ENCODE data around the gene HOXD11. TPM values are rescaled to one million over a fixed set of nuclear protein-coding genes. Genes with fewer than 3 reads are reported as not detected.
A peak's percentile ranks its signal among the peaks of the same experiment; 100 is the strongest.

HOXD11 gene
- total RNA-seq, 1 experiment from 2014 or later = 107 TPM

DNA sequence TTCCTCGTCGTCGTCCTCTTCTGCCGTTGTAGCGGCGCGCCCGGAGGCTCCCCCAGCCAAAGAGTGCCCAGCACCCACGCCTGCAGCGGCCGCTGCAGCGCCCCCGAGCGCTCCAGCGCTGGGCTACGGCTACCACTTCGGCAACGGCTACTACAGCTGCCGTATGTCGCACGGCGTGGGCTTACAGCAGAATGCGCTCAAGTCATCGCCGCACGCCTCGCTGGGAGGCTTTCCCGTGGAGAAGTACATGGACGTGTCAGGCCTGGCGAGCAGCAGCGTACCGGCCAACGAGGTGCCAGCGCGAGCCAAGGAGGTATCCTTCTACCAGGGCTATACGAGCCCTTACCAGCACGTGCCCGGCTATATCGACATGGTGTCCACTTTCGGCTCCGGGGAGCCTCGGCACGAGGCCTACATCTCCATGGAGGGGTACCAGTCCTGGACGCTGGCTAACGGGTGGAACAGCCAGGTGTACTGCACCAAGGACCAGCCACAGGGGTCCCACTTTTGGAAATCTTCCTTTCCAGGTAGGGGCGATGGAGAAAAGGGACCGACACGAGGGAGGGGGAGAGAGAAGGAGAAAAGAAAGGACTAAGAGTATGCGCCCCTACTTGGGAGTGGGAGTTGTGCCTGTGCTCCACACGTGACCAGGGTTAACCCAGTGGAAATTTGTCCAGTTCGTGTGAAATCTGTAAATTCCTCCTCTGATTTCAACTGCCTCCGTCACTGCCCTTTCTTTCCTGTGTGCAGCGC, 13.8 kb upstream of the HOXD11 start:
- TF ChIP-seq EZH2 (IDR thresholded peaks at IDR 0.05; ENCODE audit: borderline replicate concordance, low read depth, low read length, poor library complexity, severe bottlenecking) = no peak
- TF ChIP-seq, protein P1, sequence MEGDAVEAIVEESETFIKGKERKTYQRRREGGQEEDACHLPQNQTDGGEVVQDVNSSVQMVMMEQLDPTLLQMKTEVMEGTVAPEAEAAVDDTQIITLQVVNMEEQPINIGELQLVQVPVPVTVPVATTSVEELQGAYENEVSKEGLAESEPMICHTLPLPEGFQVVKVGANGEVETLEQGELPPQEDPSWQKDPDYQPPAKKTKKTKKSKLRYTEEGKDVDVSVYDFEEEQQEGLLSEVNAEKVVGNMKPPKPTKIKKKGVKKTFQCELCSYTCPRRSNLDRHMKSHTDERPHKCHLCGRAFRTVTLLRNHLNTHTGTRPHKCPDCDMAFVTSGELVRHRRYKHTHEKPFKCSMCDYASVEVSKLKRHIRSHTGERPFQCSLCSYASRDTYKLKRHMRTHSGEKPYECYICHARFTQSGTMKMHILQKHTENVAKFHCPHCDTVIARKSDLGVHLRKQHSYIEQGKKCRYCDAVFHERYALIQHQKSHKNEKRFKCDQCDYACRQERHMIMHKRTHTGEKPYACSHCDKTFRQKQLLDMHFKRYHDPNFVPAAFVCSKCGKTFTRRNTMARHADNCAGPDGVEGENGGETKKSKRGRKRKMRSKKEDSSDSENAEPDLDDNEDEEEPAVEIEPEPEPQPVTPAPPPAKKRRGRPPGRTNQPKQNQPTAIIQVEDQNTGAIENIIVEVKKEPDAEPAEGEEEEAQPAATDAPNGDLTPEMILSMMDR (conservative IDR thresholded peaks at IDR 0.05; ENCODE audit: low read depth, low read length) = peak; percentile 52
- no TSS peak for BruUV-seq (replicated peaks)
- H3K27ac ChIP-seq (ENCODE audit: low read depth, low read length, poor library complexity, severe bottlenecking) = peak overlapping the region; percentile 45
- POLR2A ChIA-PET (ENCODE audit: low non-redundant PET) = no interaction called here
- CTCF ChIA-PET = interaction anchor here (0.6 kb wide), 1 partner anchor 660 kb away, joined by 4 read pairs; no protein-coding TSS in a partner anchor
- peaks cover 26% of the 10 kb centered on the region for H3K4me1 ChIP-seq (ENCODE audit: insufficient read depth, low read length, poor library complexity, severe bottlenecking)
- peak; percentile 79 for DNase-seq (ENCODE audit: low spot score)
- peaks cover 7% of the 10 kb centered on the region for H3K36me3 ChIP-seq (ENCODE audit: insufficient read depth, low read length, poor library complexity, severe bottlenecking)
- no peaks in the 10 kb centered on the region for H3K27me3 ChIP-seq (replicated peaks; ENCODE audit: insufficient read depth, low read depth, low read length, poor library complexity)
- peak overlapping the region; percentile 68 for H3K4me3 ChIP-seq (ENCODE audit: low read depth, low read length, poor library complexity, severe bottlenecking)
- intact Hi-C loops (cut with micrococcal nuclease; ENCODE audit: unreplicated experiment) = loop anchor here (10.0 kb wide), 1 partner anchor 1089 kb away; the partner anchor contains the start of gene CHN1
- no peaks in the 10 kb centered on the region for H3K9me3 ChIP-seq (ENCODE audit: low read depth, low read length, poor library complexity, severe bottlenecking)

DNA sequence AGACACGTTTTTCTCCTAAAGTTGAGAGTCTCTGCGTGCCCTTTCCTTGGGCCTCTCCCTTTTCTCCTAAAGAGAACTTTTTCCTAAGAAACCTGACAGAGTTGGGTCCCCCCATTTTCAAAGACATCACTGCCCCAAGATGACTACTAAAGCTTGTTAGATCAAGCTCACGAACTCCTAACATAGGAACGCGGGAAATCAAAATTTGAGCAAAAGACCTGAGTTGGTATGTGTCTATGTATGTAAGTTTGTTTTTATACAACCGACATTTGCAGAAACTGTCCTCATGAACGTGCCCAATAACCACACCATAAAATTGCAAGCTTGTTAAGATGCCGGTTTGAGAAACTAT, 13.2 kb upstream of the HOXD11 start:
- BruUV-seq (replicated peaks) = no TSS peak
- peak overlapping the region; percentile 68 for H3K4me3 ChIP-seq (ENCODE audit: low read depth, low read length, poor library complexity, severe bottlenecking)
- no peaks in the 10 kb centered on the region for H3K9me3 ChIP-seq (ENCODE audit: low read depth, low read length, poor library complexity, severe bottlenecking)
- no peak for DNase-seq (ENCODE audit: low spot score)
- H3K27me3 ChIP-seq (replicated peaks; ENCODE audit: insufficient read depth, low read depth, low read length, poor library complexity) = no peaks in the 10 kb centered on the region
- peaks cover 26% of the 10 kb centered on the region for H3K4me1 ChIP-seq (ENCODE audit: insufficient read depth, low read length, poor library complexity, severe bottlenecking)
- H3K27ac ChIP-seq (ENCODE audit: low read depth, low read length, poor library complexity, severe bottlenecking) = peak overlapping the region; percentile 45
- POLR2A ChIA-PET (ENCODE audit: low non-redundant PET) = no interaction called here
- intact Hi-C loops (cut with micrococcal nuclease; ENCODE audit: unreplicated experiment) = loop anchor here (10.0 kb wide), 1 partner anchor 1089 kb away; the partner anchor contains the start of gene CHN1
- CTCF ChIA-PET = no interaction called here
- H3K36me3 ChIP-seq (ENCODE audit: insufficient read depth, low read length, poor library complexity, severe bottlenecking) = peaks cover 7% of the 10 kb centered on the region
- TF ChIP-seq, protein P1 (conservative IDR thresholded peaks at IDR 0.05; ENCODE audit: low read depth, low read length) = no peak
- no peak for TF ChIP-seq EZH2 (IDR thresholded peaks at IDR 0.05; ENCODE audit: borderline replicate concordance, low read depth, low read length, poor library complexity, severe bottlenecking)

DNA sequence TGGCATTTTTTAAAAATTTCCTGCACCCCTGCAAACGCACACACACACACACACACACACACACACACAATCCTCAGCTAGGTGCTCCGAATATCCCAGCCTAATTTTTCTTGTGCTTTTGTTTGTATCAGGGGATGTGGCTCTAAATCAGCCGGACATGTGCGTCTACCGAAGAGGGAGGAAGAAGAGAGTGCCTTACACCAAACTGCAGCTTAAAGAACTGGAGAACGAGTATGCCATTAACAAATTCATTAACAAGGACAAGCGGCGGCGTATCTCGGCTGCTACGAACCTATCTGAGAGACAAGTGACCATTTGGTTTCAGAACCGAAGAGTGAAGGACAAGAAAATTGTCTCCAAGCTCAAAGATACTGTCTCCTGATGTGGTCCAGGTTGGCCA, 12.7 kb upstream of the HOXD11 start:
- Histone ChIP-seq H3K4me1 (ENCODE audit: insufficient read depth, low read length, poor library complexity, severe bottlenecking) (peaks cover 26% of the 10 kb centered on the region), H3K4me3 (ENCODE audit: low read depth, low read length, poor library complexity, severe bottlenecking) (peak overlapping the region; percentile 68), H3K9me3 (ENCODE audit: low read depth, low read length, poor library complexity, severe bottlenecking) (no peaks in the 10 kb centered on the region), H3K36me3 (ENCODE audit: insufficient read depth, low read length, poor library complexity, severe bottlenecking) (peaks cover 7% of the 10 kb centered on the region), H3K27ac (ENCODE audit: low read depth, low read length, poor library complexity, severe bottlenecking) (peak overlapping the region; percentile 45), H3K27me3 (replicated peaks; ENCODE audit: insufficient read depth, low read depth, low read length, poor library complexity) (no peaks in the 10 kb centered on the region)
- no peak for DNase-seq (ENCODE audit: low spot score)
- POLR2A ChIA-PET (ENCODE audit: low non-redundant PET) = interaction anchor here (0.6 kb wide), 1 partner anchor 924 kb away, joined by 5 read pairs; no protein-coding TSS in a partner anchor
- intact Hi-C loops (cut with micrococcal nuclease; ENCODE audit: unreplicated experiment) = loop anchor here (10.0 kb wide), 1 partner anchor 1090 kb away; the partner anchor contains the start of gene CHN1
- TF ChIP-seq, protein P1 (conservative IDR thresholded peaks at IDR 0.05; ENCODE audit: low read depth, low read length) = no peak
- no peak for TF ChIP-seq EZH2 (IDR thresholded peaks at IDR 0.05; ENCODE audit: borderline replicate concordance, low read depth, low read length, poor library complexity, severe bottlenecking)
- CTCF ChIA-PET = no interaction called here
- no TSS peak for BruUV-seq (replicated peaks)
